Body of pancreas (tissue), 4 donors: ENCODE data around the gene ANKRD55.

Source experiments
- CTCF ChIP-seq, 7 experiments: fragments of 450-650 bp in 4 of 7; fragments of 200-600 bp in 3 of 7; sonication (generic) in 3 of 7; IDR thresholded peaks; one replicate each; pipeline ENCODE4 v1.5.1; 2016 to 2019; ENCODE audit warnings: antibody characterized with exemption in 7 of 7
- POLR2A ChIP-seq, 3 donors: fragments of 450-650 bp; IDR thresholded peaks; one replicate each; pipeline ENCODE4 v1.6.1; 2016; ENCODE audit warnings: antibody characterized with exemption in 3 of 3, mild to moderate bottlenecking in 2 of 3

- TF ChIP-seq CTCF (IDR thresholded peaks at IDR 0.05) (no peak), POLR2A (IDR thresholded peaks at IDR 0.05) (no peak)
Measured at GRCh38 chr5:56069652-56070226, 163.4 kb downstream of the ANKRD55 start.
